GM23338 (cell line): ENCODE data around the gene ATXN7L1. TPM values are rescaled to one million over a fixed set of nuclear protein-coding genes. Genes with fewer than 3 reads are reported as not detected.

Experiments used
- ATAC-seq: fragments of 200-7000 bp; cut with Tn5 transposase; 3 replicates; pipeline ENCODE4 v1.9.1; 2020
- DNase-seq: peaks from one replicate; pipeline ENCODE4 v3.0.0-alpha.2; 2015; ENCODE audit warnings: low spot score
- H2AFZ ChIP-seq: fragments of 200-600 bp; sonication (generic); 2 replicates; pipeline ENCODE4 v1.8.0; 2016; ENCODE audit warnings: antibody characterized with exemption, mild to moderate bottlenecking, moderate library complexity
- H3F3A ChIP-seq: fragments of 200-600 bp; sonication (generic); replicated peaks from 2 replicates; pipeline ENCODE4 v1.8.0; 2017; ENCODE audit warnings: antibody characterized with exemption, mixed run types, low read depth
- H3K27ac ChIP-seq: fragments of 200-600 bp; sonication (generic); 2 replicates; pipeline ENCODE4 v1.6.1; 2016; ENCODE audit warnings: low read depth
- H3K27me3 ChIP-seq: fragments of 200-600 bp; sonication (generic); 2 replicates; pipeline ENCODE4 v1.8.0; 2016; ENCODE audit warnings: mild to moderate bottlenecking, mixed run types, moderate library complexity; ENCODE audit not compliant: insufficient read depth
- H3K36me3 ChIP-seq: fragments of 200-600 bp; sonication (generic); 2 replicates; pipeline ENCODE4 v1.8.0; 2016; ENCODE audit warnings: mild to moderate bottlenecking; ENCODE audit not compliant: insufficient read depth
- H3K4me1 ChIP-seq: fragments of 200-600 bp; sonication (generic); 2 replicates; pipeline ENCODE4 v1.8.0; 2016; ENCODE audit warnings: mild to moderate bottlenecking, moderate library complexity; ENCODE audit not compliant: insufficient read depth
- H3K4me2 ChIP-seq: fragments of 200-600 bp; sonication (generic); 2 replicates; pipeline ENCODE4 v1.7.1; 2017; ENCODE audit warnings: mixed run types
- H3K4me3 ChIP-seq: fragments of 200-600 bp; sonication (generic); 2 replicates; pipeline ENCODE4 v1.6.1; 2016; ENCODE audit warnings: mixed run types
- H3K79me2 ChIP-seq: fragments of 200-600 bp; sonication (generic); replicated peaks from 2 replicates; pipeline ENCODE4 v1.8.0; 2017; ENCODE audit warnings: mild to moderate bottlenecking; ENCODE audit not compliant: insufficient read depth
- H3K9me2 ChIP-seq: fragments of 200-600 bp; sonication (generic); 2 replicates; pipeline ENCODE4 v1.8.0; 2017; ENCODE audit not compliant: insufficient read depth
- H4K20me1 ChIP-seq: fragments of 200-600 bp; sonication (generic); replicated peaks from 2 replicates; pipeline ENCODE4 v1.8.0; 2017; ENCODE audit warnings: mild to moderate bottlenecking; ENCODE audit not compliant: insufficient read depth
- H3K27ac Mint-ChIP-seq: 2 replicates; pipeline ENCODE4 v1.8.0; 2020; ENCODE audit warnings: inconsistent platforms, mild to moderate bottlenecking, moderate library complexity, mixed read lengths
- H3K27me3 Mint-ChIP-seq: 3 replicates; pipeline ENCODE4 v1.8.0; 2022; ENCODE audit warnings: low read depth, mild to moderate bottlenecking, moderate library complexity, mixed read lengths, inconsistent platforms; ENCODE audit not compliant: insufficient read depth, poor library complexity
- H3K36me3 Mint-ChIP-seq: 3 replicates; pipeline ENCODE4 v1.8.0; 2021; ENCODE audit warnings: low read depth, mild to moderate bottlenecking, inconsistent platforms, moderate library complexity, mixed read lengths
- H3K4me1 Mint-ChIP-seq: 3 replicates; pipeline ENCODE4 v1.8.0; 2020; ENCODE audit warnings: mild to moderate bottlenecking, inconsistent platforms, mixed read lengths
- H3K4me3 Mint-ChIP-seq: 3 replicates; pipeline ENCODE4 v1.8.0; 2021; ENCODE audit warnings: moderate library complexity, mild to moderate bottlenecking, inconsistent platforms, mixed read lengths
- H3K9me3 Mint-ChIP-seq: 3 replicates; pipeline ENCODE4 v1.8.0; 2020; ENCODE audit warnings: moderate library complexity, mild to moderate bottlenecking, inconsistent platforms, mixed read lengths
- CREB1 ChIP-seq: fragments of 250-450 bp; sonication (Bioruptor Pico); IDR thresholded peaks from 2 replicates; pipeline ENCODE4 v1.5.0; 2020; ENCODE audit warnings: low read depth, mild to moderate bottlenecking, moderate library complexity
- CTCF ChIP-seq, 2 experiments: fragments of 200-600 bp in 1 of 2; sonication (generic) in 1 of 2; conservative IDR thresholded peaks; 2 replicates each; pipeline versions ENCODE4 v1.5.1 to v1.6.1; 2016 to 2017; ENCODE audit warnings: antibody characterized with exemption in 2 of 2, low read depth in 2 of 2, mild to moderate bottlenecking in 2 of 2, moderate library complexity in 1 of 2
- ETS1 ChIP-seq: IDR thresholded peaks from 2 replicates; pipeline ENCODE4 v1.6.1; 2016; ENCODE audit warnings: antibody characterized with exemption
- EZH2 ChIP-seq: fragments of 200-600 bp; sonication (generic); IDR thresholded peaks from one replicate; pipeline ENCODE4 v1.8.0; 2017; ENCODE audit warnings: antibody characterized with exemption, mild to moderate bottlenecking, low read depth; ENCODE audit not compliant: unreplicated experiment
- EZH2phosphoT487 ChIP-seq: fragments of 200-600 bp; sonication (generic); IDR thresholded peaks from one replicate; pipeline ENCODE4 v1.8.1; 2018; ENCODE audit warnings: antibody characterized with exemption; ENCODE audit not compliant: unreplicated experiment
- JUNB ChIP-seq: IDR thresholded peaks from one replicate; pipeline ENCODE4 v1.6.1; 2016; ENCODE audit warnings: antibody characterized with exemption; ENCODE audit not compliant: unreplicated experiment
- NANOG ChIP-seq: IDR thresholded peaks from 2 replicates; pipeline ENCODE4 v1.6.1; 2016; ENCODE audit warnings: antibody characterized with exemption, borderline replicate concordance
- POLR2AphosphoS5 ChIP-seq: IDR thresholded peaks from 2 replicates; pipeline ENCODE4 v1.6.1; 2016; ENCODE audit warnings: antibody characterized with exemption, low read depth
- REST ChIP-seq: IDR thresholded peaks from one replicate; pipeline ENCODE4 v1.6.1; 2018; ENCODE audit warnings: antibody characterized with exemption; ENCODE audit not compliant: unreplicated experiment
- STAT1 ChIP-seq: IDR thresholded peaks from one replicate; pipeline ENCODE4 v1.6.1; 2016; ENCODE audit warnings: antibody characterized with exemption; ENCODE audit not compliant: unreplicated experiment
- ZNF331 ChIP-seq: fragments of 250-450 bp; sonication (Bioruptor Pico); IDR thresholded peaks from 2 replicates; pipeline ENCODE4 v1.5.0; 2020; ENCODE audit warnings: low read depth, mild to moderate bottlenecking, moderate library complexity
- ZNF462 ChIP-seq: fragments of 250-450 bp; sonication (Bioruptor Pico); IDR thresholded peaks from 2 replicates; pipeline ENCODE4 v1.5.0; 2020; ENCODE audit warnings: mild to moderate bottlenecking, moderate library complexity
- polyA plus RNA-seq: library from polyadenylated mRNA; unstranded; fragments of >200 nt; fragmentation: Nextera tagmentation; extraction: Ambion mirVana; gene quantifications from 2 replicates; pipeline ENCODE4 v1.2.1, GENCODE V29; 2016
- total RNA-seq: library from RNA; depleted of rRNA; stranded (reverse); fragments of >200 nt; shearing (Covaris generic); gene quantifications from 2 replicates; pipeline ENCODE4 v1.2.3, GENCODE V29; 2014

ATXN7L1 gene
- total and polyA plus RNA-seq, 2 experiments from 2014 or later, result 22.8 to 29.8 TPM

- H3K4me1 ChIP-seq, result peaks cover 19% of the 10 kb centered on the region
- TF ChIP-seq STAT1 (no peak), ZNF462 (no peak), EZH2phosphoT487 (no peak), EZH2 (no peak), CREB1 (CRISPR knock-in tag) (no peak), NANOG (no peak), POLR2AphosphoS5 (no peak), ETS1 (no peak), ZNF331 (CRISPR knock-in tag) (no peak), JUNB (no peak), CTCF (conservative IDR thresholded peaks at IDR 0.05; ENCODE audit: low read depth in 2 of 2) (no peak), REST (no peak)
- ATAC-seq (no peak), DNase-seq (no peak)
- no peaks in the 10 kb centered on the region for H3F3A ChIP-seq
- H3K4me2 ChIP-seq, result no peak overlapping the region
- H2AFZ ChIP-seq, result no peak overlapping the region
- no peak overlapping the region for H3K27ac ChIP-seq
- H3K9me2 ChIP-seq, result no peaks in the 10 kb centered on the region
- no peaks in the 10 kb centered on the region; the same call in 1 of the 2 replicates for H4K20me1 ChIP-seq
- Mint-ChIP-seq H3K4me3 (no peak overlapping the region), H3K9me3 (no peaks in the 10 kb centered on the region), H3K27me3 (no peaks in the 10 kb centered on the region), H3K27ac (no peak overlapping the region), H3K36me3 (peaks cover 5% of the 10 kb centered on the region; the same call in 1 of the 3 replicates), H3K4me1 (peaks cover 28% of the 10 kb centered on the region)
- peaks cover 3% of the 10 kb centered on the region; the same call in 1 of the 2 replicates for H3K79me2 ChIP-seq
- H3K27me3 ChIP-seq, result no peaks in the 10 kb centered on the region
- no peak overlapping the region for H3K4me3 ChIP-seq
- H3K36me3 ChIP-seq, result no peaks in the 10 kb centered on the region
These were observed 61.9 kb downstream of the ATXN7L1 start for GRCh38 chr7:105814481-105814880.
